A204.1 (cell line): ENCODE data around the gene HS6ST1.
"Not testable (repeated sequence)": the region's sequence is repeated elsewhere in the genome, so short reads cannot be mapped to it uniquely, and the experiment has no call there.

Source experiments
- FAIRE-seq: peaks from 2 replicates; lab custom pipeline; 2012; peaks lifted over from hg19 to GRCh38; lab: Jason Lieb, UNC

HS6ST1 gene

DNA sequence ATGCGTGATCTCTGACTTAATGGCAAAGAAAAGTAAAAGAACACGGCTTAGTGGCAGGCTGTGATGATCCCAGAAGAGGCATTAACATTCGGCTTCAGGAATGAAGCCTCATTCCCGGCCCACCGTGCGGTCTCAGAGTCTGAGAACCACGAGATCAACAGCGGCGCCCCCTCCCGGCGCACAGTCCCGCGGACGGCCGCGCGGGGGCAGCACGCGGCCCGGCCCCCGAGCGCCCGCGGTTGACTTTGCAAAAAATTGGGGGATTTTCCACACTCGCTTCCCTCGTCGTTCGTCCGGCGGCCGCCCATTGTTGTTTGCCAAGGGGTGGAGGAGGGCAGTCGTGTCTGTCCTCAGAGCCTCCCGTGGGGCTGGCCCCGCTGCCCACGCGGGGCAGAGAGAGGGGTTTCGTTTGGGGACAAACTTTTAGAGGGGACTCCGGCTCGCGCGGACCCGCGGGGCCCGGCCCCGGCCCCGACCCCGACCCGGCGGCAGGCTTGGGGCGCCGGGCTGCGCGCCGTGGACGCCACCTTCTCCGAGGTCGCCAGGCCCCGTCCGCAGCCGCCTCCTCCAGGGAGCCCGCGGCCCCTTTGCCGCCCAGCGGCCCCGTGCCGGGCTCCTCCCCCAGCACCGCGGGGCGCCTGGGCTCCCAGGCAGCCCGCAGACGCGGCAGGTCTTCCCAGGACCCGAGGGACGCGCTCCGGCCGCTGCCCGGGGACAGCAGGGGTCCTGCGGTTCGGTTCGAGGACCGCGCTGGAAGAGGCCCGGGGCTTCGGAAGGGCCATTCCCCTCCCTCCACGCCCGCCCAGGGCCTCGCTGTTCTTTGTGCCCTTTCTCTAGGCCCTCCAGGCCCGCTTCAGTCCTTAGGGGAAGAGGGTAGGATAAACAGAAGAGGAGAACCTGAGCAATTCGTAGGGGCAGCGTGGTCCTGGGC is 3.4 kb upstream of the HS6ST1 start:
- no peak for FAIRE-seq

DNA sequence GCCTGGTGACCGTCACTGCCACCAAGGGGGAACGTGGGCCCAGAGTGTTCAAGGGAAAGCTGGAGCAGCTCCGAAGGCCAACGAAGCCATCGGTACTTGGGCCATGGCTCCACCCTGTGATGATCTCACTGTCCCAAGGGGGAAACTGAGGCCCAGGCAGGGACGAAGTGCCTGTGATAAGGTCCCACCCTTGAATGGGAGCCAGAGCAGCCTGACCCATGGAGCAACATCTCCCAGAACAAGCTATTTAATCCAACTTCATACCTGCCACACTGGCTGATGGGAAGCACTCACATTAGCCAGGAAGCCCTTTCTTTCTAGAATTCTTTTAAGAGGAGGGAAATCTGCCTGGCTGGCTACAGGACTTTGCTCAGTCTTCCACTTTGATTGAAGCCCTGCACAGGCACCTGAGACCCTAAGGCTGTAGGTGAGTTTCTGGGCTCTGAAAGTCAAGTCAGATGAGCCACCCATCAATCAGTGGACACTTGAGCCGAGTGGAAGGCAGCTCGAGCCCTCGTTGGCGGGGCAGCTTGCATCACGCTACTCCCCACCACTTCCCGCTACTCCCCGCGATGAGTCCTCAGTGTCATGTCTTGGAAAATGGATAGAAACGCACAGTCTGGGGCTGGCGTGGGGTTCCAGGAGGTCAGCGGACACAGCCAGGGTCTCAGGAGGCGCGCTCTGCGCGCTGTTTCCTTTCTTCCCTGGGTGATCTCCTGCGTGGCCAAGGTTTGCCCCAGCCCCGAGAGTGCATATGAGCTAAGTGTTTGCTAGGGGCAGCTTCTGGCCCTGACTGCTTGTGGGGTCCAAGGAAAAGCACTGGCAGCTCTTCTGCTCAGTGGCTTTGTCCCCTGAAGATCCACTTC is 2.5 kb upstream of the HS6ST1 start:
- FAIRE-seq, result no peak

DNA sequence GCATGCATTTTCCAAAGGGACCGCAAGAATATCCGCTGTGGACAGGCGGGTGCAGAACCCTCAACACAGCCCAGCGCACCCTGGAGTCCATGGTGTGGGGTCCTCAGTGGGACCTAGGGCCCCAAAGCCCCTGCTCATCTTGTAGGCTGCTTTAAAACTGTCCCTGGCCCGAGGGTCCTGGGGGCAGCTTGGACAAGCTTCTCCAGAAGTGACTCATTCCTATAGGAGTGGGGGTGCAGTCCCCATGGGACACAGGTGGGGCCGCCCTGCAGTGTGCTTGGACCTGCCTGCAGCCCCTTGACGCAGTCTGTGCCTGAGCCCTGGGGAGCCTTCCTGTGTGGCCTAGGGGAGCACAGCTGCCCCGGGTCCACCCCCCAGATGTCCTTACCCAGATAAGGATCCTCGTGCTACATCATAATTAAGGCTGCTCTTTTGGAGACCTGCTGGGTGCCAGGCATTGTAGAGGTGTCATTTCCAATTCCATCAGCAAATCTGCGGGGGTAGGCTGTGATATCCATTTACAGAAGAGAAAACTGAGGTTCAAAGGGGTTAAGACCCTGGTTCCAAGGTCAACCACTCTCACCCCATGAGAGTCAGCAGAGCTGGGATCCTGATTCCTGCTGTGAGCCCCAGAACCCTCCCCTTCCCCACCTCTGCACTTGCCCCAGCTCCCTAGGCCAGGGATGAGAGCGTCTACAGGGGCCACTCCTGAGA is 1.7 kb upstream of the HS6ST1 start:
- no peak for FAIRE-seq

DNA sequence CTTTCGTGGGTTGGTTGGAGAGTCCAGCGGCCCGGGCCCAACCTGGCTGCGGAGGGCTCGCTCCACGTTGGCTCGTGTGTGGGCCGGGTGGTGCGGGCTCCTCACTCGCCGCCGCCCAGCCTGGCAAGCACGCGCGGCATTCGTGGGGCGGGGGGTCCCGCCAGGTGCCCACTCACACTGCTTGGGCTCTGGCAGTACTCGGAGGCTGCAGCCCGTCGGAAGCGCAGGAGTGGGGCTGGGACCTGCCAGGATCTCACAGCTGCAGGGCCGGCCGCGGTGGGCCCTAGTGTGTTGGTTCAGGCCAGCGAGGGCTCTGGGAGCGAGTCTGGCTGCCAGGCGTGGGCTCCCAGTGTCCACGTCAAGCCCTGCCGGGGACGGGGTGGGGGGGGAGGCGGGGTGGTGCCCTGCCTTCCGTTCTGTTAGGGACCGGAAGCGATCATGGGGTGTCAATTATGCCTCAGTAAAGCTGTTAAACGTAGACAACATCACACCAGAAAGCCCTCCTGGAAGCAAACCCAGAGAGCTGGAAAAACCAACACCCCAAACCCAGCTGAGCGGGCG is 1.0 kb upstream of the HS6ST1 start:
- no peak for FAIRE-seq

DNA sequence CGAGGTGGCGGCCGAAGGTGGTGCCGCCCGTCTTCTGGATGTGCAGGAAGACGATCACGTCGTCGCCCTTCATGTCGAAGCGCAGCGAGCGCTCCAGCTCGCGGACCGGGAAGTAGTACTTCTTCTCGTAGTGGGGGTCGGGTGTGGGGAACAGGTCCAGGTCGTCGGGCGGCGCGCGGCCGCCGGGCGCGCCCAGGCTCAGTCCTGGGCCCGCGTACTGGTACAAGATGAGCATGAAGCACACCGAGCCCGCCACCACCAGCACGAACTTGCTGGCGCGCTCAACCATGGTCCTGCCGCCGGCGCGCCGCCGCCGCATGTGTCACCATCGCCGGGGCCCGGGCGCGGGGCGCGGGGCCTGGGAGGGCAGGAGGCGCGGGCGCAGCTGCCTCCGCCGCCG is 423 bp downstream of the HS6ST1 start:
- FAIRE-seq, result not testable (repeated sequence)

DNA sequence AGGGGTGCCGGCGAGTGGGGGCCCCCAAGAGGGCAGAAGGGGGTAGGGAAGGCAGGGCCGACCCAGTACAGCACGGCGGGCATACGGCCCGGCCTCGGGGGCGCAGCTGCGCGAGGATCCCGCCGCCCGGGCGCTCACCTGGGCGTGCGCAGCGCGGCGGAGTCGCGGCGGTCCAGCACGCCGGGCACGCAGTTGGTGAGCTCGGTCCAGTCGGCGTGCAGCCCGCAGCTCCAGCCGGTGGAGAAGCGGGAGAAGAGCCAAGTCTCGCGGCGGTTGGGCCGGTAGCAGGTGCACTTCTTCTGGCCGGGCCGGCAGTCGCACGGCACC is 806 bp downstream of the HS6ST1 start:
- FAIRE-seq, result not testable (repeated sequence)

DNA sequence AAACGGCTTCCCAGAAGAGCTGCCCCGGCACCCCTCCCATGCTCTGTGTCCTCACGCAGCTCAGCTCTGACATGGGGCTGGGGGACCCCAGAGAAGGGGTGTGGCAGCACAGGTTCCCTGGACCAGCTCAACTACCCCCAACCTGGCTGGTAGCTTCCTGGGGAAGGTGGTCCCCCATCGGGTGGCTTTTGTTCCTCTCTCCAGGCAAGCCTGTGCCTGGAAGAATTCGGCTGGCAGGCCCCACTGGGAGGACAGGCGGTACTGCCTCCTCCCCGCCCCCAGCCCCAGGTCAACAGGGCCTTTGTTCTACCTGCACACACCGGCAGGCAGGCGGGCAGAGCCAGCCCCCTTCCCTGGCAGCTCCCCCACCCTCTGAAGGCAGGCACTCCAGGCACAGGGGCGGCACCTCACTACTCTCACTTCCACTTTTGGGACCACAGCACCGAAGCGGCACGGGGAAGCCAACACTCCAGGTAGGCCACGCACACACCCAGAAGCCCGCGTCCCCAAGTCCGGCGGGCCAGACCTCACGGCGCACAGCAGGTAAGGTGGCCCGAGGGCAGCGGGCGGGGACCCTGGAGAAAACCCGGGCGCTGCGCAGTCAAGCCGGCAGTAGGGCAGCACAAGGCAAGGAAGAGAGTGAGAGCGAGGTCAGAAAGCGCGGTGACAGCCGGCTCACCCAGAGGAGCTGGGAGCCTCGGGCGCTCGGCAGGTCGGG is 1.3 kb downstream of the HS6ST1 start:
- no peak for FAIRE-seq

DNA sequence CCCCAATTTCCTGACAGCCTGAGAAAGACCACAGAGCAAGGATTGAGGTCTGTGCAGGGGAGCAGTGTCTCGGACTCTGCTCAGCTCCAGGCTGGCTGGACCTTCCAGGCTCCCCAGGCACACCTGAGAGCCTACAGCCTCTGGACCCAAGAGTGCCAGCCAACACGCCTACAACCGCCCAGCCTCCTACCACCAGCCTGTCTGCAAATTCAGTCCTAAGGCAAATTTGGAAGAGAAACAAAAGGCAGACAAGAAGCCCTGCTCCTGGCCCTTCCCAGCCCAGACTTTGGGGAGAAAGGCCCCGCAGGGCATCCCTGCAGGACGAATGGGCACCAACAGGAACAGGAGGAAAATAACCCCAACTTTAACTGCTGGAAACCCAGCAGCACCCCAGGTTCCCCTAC is 1.9 kb downstream of the HS6ST1 start:
- FAIRE-seq, result no peak

DNA sequence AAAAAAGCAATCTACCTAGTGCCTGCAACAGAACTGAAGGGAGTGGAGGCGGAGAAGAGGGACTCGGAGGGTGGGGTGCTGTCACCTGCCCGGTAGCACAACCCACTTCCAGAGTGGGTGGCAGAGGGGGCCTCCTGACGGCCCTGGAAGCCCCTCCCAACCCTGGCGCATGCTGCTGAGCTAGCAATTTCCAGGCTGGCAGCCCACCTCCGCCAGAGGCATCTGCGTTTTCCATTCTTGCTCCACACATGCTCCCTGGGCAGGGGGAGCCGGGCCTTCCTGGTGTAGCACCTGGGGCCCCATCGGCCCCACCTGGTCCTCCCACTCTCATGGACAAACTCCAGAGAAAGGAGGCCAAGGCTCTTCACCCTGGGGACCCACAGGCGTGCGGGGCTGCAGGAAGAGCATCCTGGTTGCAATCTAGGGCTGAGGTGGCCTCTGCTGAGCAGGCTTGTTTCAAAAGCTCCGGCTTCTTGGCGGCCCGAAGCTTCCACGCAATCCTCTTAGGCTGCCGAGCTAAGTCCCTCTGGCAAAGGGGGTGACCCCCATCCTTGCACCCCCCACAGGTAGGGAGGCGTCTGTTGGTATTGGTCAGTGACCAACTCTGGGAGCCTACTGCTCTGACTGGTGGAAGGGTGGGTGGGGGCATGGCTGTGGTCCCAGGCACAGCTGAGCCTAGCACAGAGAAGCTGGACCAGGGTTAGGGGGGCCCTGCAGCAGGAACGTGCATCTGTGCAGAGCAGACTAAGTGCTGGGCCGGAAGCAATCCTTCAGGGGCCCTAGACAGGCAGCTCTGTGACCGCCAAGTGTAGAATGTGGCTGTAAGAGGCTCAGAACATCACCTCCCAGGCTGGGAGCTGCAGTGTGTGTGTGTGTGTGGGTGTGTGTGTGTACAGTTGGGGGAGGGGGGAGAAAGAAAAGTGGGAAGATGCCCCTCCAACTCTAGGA is 2.6 kb downstream of the HS6ST1 start:
- no peak for FAIRE-seq

DNA sequence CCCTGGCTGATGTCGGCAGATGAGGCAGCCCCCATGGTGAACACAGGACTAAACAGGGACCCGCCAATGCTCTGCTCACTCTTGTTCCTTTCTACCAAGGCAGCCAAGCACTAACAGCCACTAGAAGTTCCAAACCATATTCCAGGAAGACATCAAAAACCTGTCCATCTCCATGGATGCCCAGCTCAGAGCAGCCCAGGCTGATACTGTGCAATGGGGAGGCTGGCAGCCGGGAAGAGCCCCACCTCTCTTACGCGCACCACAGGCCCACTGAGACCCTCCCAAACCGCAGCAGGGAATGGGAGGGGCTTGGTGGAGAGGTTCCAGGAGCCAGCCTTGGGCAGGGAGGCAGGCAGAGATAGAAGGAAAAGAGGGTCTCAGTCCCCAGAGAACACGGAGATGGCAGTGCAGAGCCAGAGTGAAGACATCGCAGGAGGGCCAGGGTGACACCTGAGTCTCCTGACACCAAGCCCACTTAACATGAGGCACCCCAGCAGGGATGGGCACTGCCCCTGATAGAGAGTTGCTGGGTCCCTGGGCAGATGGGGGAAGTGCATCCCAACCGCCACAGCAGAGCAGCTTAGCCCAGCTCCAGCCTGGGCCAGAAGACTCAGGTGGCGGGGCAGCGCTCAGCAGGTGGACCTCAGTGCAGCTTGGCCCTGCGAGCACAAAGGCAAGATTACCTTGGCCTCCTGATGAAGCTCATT is 3.4 kb downstream of the HS6ST1 start:
- no peak for FAIRE-seq

DNA sequence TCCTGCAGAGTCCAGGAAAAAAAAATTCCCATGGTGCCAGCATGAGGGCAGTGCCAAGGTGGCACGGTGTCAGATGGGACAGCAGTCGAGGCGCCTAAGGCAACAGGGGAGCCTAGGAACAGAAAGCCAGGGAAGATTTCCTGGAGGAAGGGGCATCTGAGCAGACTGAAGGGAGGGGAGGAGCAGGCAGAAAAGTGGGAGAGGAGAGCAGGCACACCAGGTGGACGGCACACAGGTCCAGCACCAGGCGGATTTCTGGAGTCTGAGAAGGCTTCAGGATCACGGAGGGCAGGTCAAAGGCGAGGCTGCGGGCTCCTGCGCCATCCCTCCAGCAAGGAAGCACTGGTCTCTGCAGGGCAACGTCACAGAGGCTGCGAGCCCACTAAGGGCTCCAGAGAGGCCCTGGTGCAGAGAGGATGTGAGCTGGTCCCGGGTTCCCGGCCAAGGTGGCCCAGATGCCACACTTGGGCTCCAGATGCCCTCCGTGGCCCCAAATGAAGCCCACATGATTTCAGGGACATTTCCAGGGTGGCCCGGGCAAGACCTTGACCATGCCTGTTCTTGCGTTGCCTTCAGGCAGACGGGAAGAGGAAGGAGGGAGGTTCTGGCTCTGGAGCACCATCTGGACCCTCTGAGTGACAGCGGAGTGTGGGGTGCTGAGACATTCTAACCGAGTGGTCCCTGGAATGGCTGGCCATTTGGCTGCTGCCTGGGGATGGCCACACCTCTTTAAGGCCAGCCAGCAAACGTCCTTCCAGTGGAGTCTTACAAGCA is 4.1 kb downstream of the HS6ST1 start:
- no peak for FAIRE-seq

DNA sequence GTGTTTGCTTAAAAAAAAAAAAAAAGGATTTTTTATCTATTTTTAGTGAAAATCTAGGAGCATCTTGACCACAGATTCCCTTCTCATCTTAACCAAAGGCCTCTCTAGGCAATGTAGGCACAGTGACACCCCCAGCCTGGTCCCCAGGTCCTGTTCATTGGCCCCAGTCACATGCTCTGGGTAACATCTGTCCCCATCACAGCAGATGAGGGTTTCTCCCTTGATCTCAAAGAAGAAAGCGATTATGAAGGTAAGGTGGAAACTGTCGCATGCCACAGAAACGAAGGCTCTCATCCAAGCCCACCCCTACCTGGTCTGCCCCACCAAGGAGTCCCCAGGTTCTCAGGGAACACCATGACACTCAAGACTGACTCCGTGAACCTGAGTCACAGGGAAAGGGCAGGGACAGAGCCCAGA is 4.7 kb downstream of the HS6ST1 start:
- no peak for FAIRE-seq

DNA sequence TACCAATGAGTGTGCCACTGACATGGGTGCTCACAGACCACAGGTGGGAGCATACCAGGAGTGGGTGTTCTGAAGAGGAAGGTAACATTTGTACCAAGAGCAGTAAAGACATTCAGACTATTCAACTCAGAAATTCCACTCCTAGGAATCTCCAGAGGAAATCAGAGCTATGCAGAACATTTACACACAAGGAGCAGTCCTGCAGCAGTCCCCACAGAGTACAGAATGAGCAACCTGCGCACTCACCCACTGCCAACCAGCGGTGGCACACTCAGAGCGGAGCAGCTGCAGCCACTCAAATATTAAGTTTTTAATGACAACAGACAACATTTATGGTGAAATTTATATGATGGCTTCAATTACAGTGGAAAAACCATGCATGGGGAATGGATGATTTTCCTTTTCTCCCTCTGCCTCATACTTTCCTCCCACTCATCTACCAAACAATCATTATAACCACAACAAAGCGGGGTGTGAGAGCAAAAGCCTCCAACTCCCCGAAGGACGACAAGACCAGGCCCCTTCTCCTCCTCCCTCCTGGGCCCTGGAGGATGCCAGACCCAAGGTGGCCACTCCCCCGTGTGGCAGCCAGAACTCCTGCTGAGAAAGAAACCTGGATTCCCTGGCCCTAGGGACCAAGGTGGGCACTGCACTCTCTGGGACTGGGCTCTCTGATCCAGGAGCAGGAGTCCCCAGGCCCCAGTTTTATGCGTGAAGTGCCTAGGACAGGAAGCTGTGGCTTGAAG is 5.4 kb downstream of the HS6ST1 start:
- FAIRE-seq, result no peak

DNA sequence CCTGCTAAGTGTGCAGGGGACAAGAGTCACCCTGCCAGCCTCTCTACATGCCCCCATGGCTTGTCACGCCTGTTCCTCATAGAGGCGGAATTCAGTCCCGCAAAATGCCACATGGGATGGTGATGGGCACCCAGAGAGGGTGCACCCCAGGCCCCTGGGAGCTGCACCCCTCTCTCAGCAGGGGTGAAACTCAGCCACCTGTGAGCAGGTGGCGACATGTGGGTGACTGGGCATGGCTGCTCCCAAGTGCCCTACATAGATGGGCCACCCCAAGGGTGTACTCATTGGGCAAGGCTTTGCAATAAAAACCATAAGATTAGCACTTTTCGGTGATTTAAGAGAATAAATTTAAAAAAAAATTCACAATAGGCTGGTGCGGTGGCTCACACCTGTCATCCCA is 6.3 kb downstream of the HS6ST1 start:
- no peak for FAIRE-seq

DNA sequence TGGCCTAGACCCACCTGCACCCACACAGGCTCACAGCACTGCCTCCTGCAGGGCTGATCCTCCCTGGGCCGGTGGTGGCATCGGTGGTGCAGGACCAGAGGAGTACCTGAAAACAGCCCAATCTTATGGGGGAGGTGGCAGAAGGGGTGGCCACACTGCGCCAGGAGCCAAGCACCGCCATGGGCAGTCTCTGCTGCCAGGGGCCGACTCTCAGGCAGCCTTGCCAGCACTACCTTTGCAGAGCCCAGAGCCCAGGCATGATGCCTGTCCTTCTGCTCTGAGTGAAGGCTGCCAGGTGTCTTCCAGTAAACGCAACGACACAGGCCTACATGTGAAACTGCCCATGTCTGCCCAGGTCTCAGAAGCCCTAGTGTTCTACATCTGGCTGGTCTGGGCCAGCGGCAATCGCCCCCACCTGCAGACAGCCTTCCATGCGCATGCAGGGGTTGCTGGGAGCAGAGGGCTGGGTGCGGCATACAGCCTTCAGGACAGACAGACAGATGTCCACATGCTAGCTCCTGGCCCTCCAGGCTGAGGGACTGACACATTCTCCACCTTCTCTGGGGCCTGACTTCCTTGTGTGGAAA is 6.8 kb downstream of the HS6ST1 start:
- FAIRE-seq, result no peak

DNA sequence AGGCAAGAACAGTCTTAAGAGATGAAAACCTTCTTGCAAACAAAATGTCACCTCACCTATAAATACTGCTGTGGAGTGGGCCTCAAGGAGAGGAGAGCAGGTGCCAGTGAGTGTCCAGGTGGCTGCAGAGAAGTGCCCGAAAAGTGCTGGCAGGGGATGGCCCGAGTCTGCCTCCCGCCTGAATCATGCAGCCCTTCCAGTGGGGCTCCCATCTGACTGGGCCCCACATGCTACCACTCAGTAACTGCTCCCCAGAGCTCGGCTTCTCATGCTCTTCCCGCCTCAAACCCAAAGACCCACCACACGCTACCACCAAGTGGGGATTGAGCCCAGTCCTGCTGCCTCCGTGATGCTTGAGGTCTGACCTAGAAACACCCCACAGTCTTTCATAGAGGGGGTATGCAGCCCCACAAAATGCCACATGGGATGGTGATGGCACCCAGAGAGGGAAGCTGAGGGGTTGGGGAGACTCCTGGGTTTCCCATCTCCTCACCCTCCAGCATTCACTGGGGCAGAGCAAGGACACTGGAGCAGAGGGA is 7.4 kb downstream of the HS6ST1 start:
- FAIRE-seq, result no peak

DNA sequence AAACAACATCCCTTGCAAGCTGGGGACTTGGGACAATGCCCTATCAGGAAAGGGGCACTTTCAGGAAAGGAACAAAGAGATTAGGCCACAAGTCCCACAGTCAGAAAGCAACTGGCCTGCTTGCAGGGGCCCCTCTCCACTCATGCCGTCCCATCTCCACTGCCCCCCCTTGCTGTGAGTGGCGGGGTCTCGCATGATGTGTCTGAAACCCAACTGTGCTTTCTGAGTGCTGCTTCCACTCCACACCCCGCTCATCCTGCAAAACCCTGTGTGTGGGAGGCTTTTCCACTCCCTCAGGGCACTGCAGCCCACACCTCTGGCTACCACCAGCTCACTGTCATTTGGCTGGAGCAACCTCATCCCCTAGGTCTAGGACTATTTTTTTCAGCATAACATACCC is 7.9 kb downstream of the HS6ST1 start:
- FAIRE-seq, result no peak
